Loucy (cell line): ENCODE data around the gene MGAT1.

Experiments
- H2AFZ ChIP-seq: fragments of 200-600 bp; sonication (generic); 2 replicates; pipeline ENCODE4 v1.6.0; 2016; ENCODE audit warnings: antibody characterized with exemption, mild to moderate bottlenecking, low read length, moderate library complexity
- H3F3A ChIP-seq: fragments of 200-600 bp; 2 replicates; pipeline ENCODE4 v1.6.0; 2016; ENCODE audit warnings: antibody characterized with exemption, low read depth, mild to moderate bottlenecking
- H3K27me3 ChIP-seq: fragments of 200-600 bp; sonication (generic); 2 replicates; pipeline ENCODE4 v1.6.1; 2014; ENCODE audit warnings: low read length, mild to moderate bottlenecking; ENCODE audit not compliant: insufficient read depth, poor library complexity, severe bottlenecking
- H3K36me3 ChIP-seq: fragments of 200-600 bp; sonication (generic); 2 replicates; pipeline ENCODE4 v1.6.1; 2016; ENCODE audit warnings: low read length; ENCODE audit not compliant: insufficient read depth
- H3K4me1 ChIP-seq: fragments of 200-600 bp; sonication (generic); 2 replicates; pipeline ENCODE4 v1.5.1; 2014; ENCODE audit warnings: low read length, mild to moderate bottlenecking; ENCODE audit not compliant: insufficient read depth, poor library complexity, severe bottlenecking
- H3K4me2 ChIP-seq: fragments of 200-600 bp; sonication (generic); 2 replicates; pipeline ENCODE4 v1.6.0; 2014; ENCODE audit warnings: antibody characterized with exemption, low read length, low read depth, mild to moderate bottlenecking; ENCODE audit not compliant: poor library complexity, severe bottlenecking
- H3K4me3 ChIP-seq: fragments of 200-600 bp; sonication (generic); 2 replicates; pipeline ENCODE4 v1.5.1; 2014; ENCODE audit warnings: low read length, mild to moderate bottlenecking, mixed read lengths; ENCODE audit not compliant: poor library complexity, severe bottlenecking
- H3K79me2 ChIP-seq: fragments of 200-600 bp; sonication (generic); 2 replicates; pipeline ENCODE4 v1.6.1; 2014; ENCODE audit warnings: low read length; ENCODE audit not compliant: insufficient read depth
- H3K9ac ChIP-seq: fragments of 200-600 bp; sonication (generic); 2 replicates; pipeline ENCODE4 v1.6.0; 2014; ENCODE audit warnings: mild to moderate bottlenecking, low read depth, low read length, moderate library complexity; ENCODE audit not compliant: poor library complexity, severe bottlenecking
- H3K9me2 ChIP-seq: fragments of 200-600 bp; sonication (generic); replicated peaks from 2 replicates; pipeline ENCODE4 v1.6.1; 2016; ENCODE audit warnings: low read depth, low read length, mixed read lengths
- H3K9me3 ChIP-seq: fragments of 200-600 bp; sonication (generic); 2 replicates; pipeline ENCODE4 v1.6.1; 2014; ENCODE audit warnings: mild to moderate bottlenecking, antibody characterized with exemption, low read length, low read depth; ENCODE audit not compliant: insufficient read depth
- H4K20me1 ChIP-seq: fragments of 200-600 bp; sonication (generic); 2 replicates; pipeline ENCODE4 v1.6.0; 2014; ENCODE audit warnings: antibody characterized with exemption, low read length, mild to moderate bottlenecking; ENCODE audit not compliant: insufficient read depth, poor library complexity, severe bottlenecking
- CTCF ChIP-seq: fragments of 200-600 bp; sonication (generic); conservative IDR thresholded peaks from 2 replicates; pipeline ENCODE4 v1.5.1; 2014; ENCODE audit warnings: mild to moderate bottlenecking, antibody characterized with exemption, low read length
- EZH2phosphoT487 ChIP-seq: fragments of 200-600 bp; IDR thresholded peaks from 2 replicates; pipeline ENCODE4 v1.6.1; 2018; ENCODE audit warnings: antibody characterized with exemption, mild to moderate bottlenecking, moderate library complexity, borderline replicate concordance

The MGAT1 gene

GRCh38 chr5:180785121-180785781 lies 17.4 kb downstream of the MGAT1 start:
- H3K27me3 ChIP-seq, result no peaks in the 10 kb centered on the region
- H3K36me3 ChIP-seq, result no peaks in the 10 kb centered on the region; the same call in 1 of the 2 replicates
- H3K79me2 ChIP-seq, result no peaks in the 10 kb centered on the region
- no peak overlapping the region for H3K4me3 ChIP-seq
- H4K20me1 ChIP-seq, result no peaks in the 10 kb centered on the region
- H3K9me2 ChIP-seq, result no peaks in the 10 kb centered on the region
- TF ChIP-seq EZH2phosphoT487, result no peak
- no peak for TF ChIP-seq CTCF
- H3K4me1 ChIP-seq, result no peaks in the 10 kb centered on the region
- H2AFZ ChIP-seq, result no peak overlapping the region
- H3K4me2 ChIP-seq, result no peak overlapping the region
- H3F3A ChIP-seq, result no peaks in the 10 kb centered on the region
- H3K9me3 ChIP-seq, result no peaks in the 10 kb centered on the region
- no peak overlapping the region for H3K9ac ChIP-seq

- Histone ChIP-seq H3K9ac (no peak overlapping the region), H3K4me2 (no peak overlapping the region), H3K79me2 (no peaks in the 10 kb centered on the region), H3K27me3 (no peaks in the 10 kb centered on the region), H3K9me2 (no peaks in the 10 kb centered on the region), H2AFZ (no peak overlapping the region), H3K4me1 (no peaks in the 10 kb centered on the region), H3F3A (no peaks in the 10 kb centered on the region), H3K36me3 (no peaks in the 10 kb centered on the region; the same call in 1 of the 2 replicates), H3K9me3 (no peaks in the 10 kb centered on the region), H4K20me1 (no peaks in the 10 kb centered on the region), H3K4me3 (no peak overlapping the region)
- TF ChIP-seq CTCF, result peak; percentile 48
- TF ChIP-seq EZH2phosphoT487, result no peak
Measured at GRCh38 chr5:180784497-180785097, 18.0 kb downstream of the MGAT1 start.

- Histone ChIP-seq H3K9ac (no peak overlapping the region), H3K4me2 (no peak overlapping the region), H3K36me3 (no peaks in the 10 kb centered on the region), H3K4me1 (no peaks in the 10 kb centered on the region), H3F3A (no peaks in the 10 kb centered on the region), H4K20me1 (no peaks in the 10 kb centered on the region), H3K4me3 (no peak overlapping the region), H3K27me3 (no peaks in the 10 kb centered on the region), H3K79me2 (no peaks in the 10 kb centered on the region), H3K9me2 (no peaks in the 10 kb centered on the region), H2AFZ (no peak overlapping the region), H3K9me3 (no peaks in the 10 kb centered on the region)
- TF ChIP-seq EZH2phosphoT487 (no peak), CTCF (no peak)
Measured at GRCh38 chr5:180783340-180784052, 19.1 kb downstream of the MGAT1 start.
